Endothelial cell of umbilical vein (primary cell): ENCODE measurements around the gene RTL5.

ENCODE experiments used
- CTCF ChIP-seq, 2 donors: IDR thresholded peaks; 1 replicate in 1 of 2; 2 replicates in 1 of 2; pipeline ENCODE4 v1.5.1; 2011; ENCODE audit warnings: low read length in 2 of 2, mild to moderate bottlenecking in 2 of 2, moderate library complexity in 2 of 2, control low read depth in 1 of 2, inconsistent platforms in 1 of 2, low read depth in 1 of 2; ENCODE audit not compliant: insufficient read depth in 1 of 2; ENCODE audit errors: extremely low read depth in 1 of 2
- EZH2 ChIP-seq: IDR thresholded peaks from 2 replicates; pipeline ENCODE4 v1.6.1; 2012; ENCODE audit warnings: borderline replicate concordance, low read depth, mild to moderate bottlenecking, moderate library complexity, low read length, inconsistent platforms; ENCODE audit not compliant: severe bottlenecking
- POLR2A ChIP-seq: IDR thresholded peaks from 2 replicates; pipeline ENCODE4 v1.6.1; 2012; ENCODE audit warnings: low read depth, mild to moderate bottlenecking, control low read depth, low read length

- TF ChIP-seq CTCF (IDR thresholded peaks at IDR 0.05; ENCODE audit: extremely low read depth in 1 of 2, insufficient read depth in 1 of 2, low read depth in 1 of 2, low read length in 2 of 2) (no peak), POLR2A (no peak), EZH2 (no peak)
Observed at GRCh38 chrX:72114306-72114705, 17.4 kb downstream of the RTL5 start.
